Cardiac atrium fibroblast (primary cell): ENCODE results near the gene LIPK. TPM values are rescaled to one million over a fixed set of nuclear protein-coding genes. Genes with fewer than 3 reads are reported as not detected.

ENCODE experiments used
- total RNA-seq: library from RNA; depleted of rRNA; stranded (reverse); fragments of >200 nt; gene quantifications from 2 replicates; pipeline ENCODE4 v1.2.3, GENCODE V29; 2015

Gene LIPK
- total RNA-seq, result not detected in 2 replicates

GRCh38 chr10:88705958-88706357 lies at the start of gene LIPK:
LIPK (plus strand) TSS chr10:88706249; CDS start chr10:88724544, 18,295 bp downstream.

GRCh38 chr10:88664142-88664541 lies 41.9 kb upstream of the LIPK start, which contains the start of gene LIPF:
LIPF (plus strand) TSS chr10:88664442; CDS start chr10:88667298, 2,856 bp downstream.

GRCh38 chr10:88759366-88760101 lies 53.5 kb downstream of the LIPK start, which contains the start of gene LIPN:
LIPN (plus strand) TSS chr10:88760020; CDS start chr10:88761406, 1,386 bp downstream.

Other genes with a start within 250 kb of the LIPK start
- gene RNLS, start 122.9 kb upstream of the LIPK start, total RNA-seq, result 15.3 and 19.4 TPM in 2 replicates
- gene LIPJ, start 119.5 kb upstream of the LIPK start, total RNA-seq, result not detected in 2 replicates
- not detected in 2 replicates for gene LIPF, start 41.8 kb upstream of the LIPK start, total RNA-seq
- gene LIPN, start 53.8 kb downstream of the LIPK start, total RNA-seq, result not detected in 2 replicates
- gene LIPM, start 96.5 kb downstream of the LIPK start, total RNA-seq, result not detected in 2 replicates
- gene ANKRD22, start 145.6 kb downstream of the LIPK start, total RNA-seq, result 1.3 and 3.1 TPM in 2 replicates
- 13.9 and 23.8 TPM in 2 replicates for gene STAMBPL1, start 174.0 kb downstream of the LIPK start, total RNA-seq
- gene ACTA2, start 246.5 kb downstream of the LIPK start, total RNA-seq, result 466 and 649 TPM in 2 replicates